Erythroblast (primary cell): ENCODE measurements around the gene KLHL29.

Experiments
- GATA1 ChIP-seq: IDR thresholded peaks from 2 replicates; pipeline ENCODE4 v1.6.1; 2011; ENCODE audit warnings: low read depth, mild to moderate bottlenecking, control low read depth, low read length, moderate library complexity
- POLR2A ChIP-seq: IDR thresholded peaks from 2 replicates; pipeline ENCODE4 v1.6.1; 2011; ENCODE audit warnings: mild to moderate bottlenecking, low read length

- TF ChIP-seq POLR2A (no peak), GATA1 (no peak)
These were observed 24.3 kb downstream of the KLHL29 start for GRCh38 chr2:23409248-23409647.
